GM19438 (cell line): ENCODE data around the gene ATP6V0B.
A peak's percentile ranks its signal among the peaks of the same experiment; 100 is the strongest.

ENCODE experiments used
- ATAC-seq: cut with Tn5 transposase; IDR thresholded peaks from one replicate; pipeline ENCODE4 v1.9.1; 2021; ENCODE audit warnings: low read depth; ENCODE audit not compliant: unreplicated experiment

ATP6V0B gene

DNA sequence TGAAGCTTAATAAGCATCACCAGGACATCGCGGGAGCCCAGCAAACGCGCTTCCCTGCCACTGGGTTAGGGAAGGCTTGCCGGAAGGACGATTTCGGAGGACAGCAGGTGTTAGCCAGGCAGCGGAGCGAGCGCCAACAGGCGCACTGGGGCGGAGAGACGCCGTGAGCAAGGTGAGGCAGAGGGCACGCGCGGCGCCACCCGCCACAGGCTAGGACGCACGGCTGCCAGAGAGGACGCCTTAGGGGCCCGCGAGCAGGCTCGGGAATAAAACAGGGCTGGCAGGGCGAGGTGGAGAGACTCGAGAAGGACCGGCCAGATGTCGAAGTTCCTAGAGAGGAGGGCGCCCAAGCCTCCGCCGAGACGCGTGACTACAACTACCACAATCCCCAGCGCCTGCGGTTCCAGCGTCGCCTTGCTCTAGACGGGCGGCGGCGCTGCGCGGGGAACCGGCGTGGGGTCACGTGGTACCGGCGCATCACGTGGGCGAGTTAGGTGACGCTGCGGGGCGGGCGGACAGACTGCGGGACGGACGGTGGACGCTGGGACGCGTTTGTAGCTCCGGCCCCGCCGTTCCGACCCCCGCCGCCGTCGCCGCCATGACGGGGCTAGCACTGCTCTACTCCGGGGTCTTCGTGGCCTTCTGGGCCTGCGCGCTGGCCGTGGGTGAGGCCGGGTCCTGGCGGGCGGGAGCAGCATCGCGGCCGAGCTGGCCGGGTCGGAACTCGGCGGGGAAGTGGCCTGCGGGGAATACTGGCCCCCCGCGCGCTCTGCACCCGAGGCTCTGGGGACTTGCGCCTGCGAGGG is at the start of gene ATP6V0B:
Gene ATP6V0B, plus strand, starts transcription at position 518 of the 806 bp plus-strand sequence. Its CDS starts 81 bp downstream, at position 599.
- ATAC-seq: peak; percentile 60

DNA sequence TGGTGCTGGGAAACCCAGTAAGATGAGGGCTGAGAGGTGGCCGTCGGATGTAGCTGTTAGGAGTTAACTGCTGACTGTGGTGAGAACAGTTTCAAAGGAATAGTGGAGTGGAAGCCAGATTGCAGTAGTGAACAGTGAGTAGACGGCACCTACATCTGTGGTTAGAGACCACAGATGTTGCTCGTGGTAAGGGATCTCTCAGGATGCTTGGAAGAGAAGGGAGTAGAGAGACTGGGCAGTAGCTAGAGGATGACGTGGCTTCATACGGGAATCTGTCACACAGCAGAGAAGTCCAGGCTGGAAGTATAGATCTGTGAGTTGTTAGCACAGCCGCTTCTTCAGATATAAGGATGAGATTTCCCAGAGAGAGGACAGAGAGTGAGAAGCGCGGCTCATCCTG is 48.9 kb upstream of the ATP6V0B start:
- ATAC-seq: no peak

- no peak for ATAC-seq
Observed at GRCh38 chr1:43930168-43930948, 44.4 kb upstream of the ATP6V0B start.

- no peak for ATAC-seq
Observed at GRCh38 chr1:43930949-43931275, 43.8 kb upstream of the ATP6V0B start.

- no peak for ATAC-seq
Observed at GRCh38 chr1:43931711-43932660, 42.8 kb upstream of the ATP6V0B start.

DNA sequence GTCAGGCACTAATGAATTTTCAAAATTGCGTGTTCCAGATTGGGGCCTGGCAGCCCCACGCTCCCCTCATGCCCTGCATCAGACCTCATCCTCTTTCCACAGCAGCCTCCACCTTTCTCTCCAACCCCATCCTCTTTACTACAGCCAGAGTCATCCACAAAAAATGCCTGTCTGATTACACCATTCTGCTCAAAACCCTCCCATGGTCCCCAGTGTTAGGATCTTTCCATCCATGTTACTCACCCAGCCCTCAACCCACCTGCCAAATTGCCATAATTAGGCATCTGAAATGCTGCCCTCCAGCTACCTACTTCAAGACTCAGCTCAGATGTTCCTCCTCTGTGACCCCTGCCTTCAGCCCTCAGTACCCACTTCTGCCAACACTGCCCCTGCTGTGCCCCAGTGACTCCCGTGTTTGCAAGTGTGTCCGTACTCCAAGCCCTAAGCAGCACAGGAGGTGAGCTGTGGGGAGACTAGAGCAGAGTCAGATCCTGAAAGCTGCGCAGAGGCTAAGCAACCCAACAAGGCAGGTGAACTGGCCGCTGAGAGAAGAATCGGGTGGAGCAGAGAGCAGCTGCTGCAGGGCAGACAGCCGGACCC is 41.9 kb upstream of the ATP6V0B start:
- ATAC-seq: no peak

DNA sequence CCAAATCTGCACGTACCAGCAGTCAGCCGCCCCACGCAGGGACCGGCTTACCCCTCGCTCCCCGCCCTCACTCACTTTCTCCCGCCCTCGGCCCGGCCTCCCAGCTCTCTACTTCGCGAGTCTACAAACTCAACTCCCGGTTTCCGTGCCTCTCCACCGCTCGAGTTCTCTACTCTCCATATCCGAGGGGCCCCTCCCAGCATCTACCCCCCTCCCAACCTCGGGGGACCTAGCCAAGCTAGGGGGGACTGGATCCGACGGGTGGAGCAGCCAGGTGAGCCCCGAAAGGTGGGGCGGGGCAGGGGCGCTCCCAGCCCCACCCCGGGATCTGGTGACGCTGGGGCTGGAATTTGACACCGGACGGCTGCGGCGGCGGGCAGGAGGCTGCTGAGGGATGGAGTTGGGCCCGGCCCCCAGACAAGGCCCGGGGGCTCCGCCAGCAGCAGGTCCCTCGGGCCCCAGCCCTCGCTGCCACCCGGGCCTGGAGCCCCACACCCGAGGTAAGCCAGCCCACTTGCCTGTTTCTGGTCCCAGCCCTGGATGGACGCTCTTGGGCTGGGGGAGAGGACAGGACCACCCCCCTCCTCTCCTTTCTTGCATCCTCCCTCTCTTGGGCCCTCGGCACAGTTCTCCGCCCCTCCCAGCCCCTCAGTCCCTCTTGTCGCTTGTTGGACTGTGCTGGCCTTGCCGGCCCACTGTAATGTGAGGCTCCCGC is 41.2 kb upstream of the ATP6V0B start, which contains the start of gene ARTN:
Gene ARTN, plus strand, starts transcription at position 416 of the 715 bp plus-strand sequence. CDS start 1,856 bp downstream, outside the sequence.
- no peak for ATAC-seq

DNA sequence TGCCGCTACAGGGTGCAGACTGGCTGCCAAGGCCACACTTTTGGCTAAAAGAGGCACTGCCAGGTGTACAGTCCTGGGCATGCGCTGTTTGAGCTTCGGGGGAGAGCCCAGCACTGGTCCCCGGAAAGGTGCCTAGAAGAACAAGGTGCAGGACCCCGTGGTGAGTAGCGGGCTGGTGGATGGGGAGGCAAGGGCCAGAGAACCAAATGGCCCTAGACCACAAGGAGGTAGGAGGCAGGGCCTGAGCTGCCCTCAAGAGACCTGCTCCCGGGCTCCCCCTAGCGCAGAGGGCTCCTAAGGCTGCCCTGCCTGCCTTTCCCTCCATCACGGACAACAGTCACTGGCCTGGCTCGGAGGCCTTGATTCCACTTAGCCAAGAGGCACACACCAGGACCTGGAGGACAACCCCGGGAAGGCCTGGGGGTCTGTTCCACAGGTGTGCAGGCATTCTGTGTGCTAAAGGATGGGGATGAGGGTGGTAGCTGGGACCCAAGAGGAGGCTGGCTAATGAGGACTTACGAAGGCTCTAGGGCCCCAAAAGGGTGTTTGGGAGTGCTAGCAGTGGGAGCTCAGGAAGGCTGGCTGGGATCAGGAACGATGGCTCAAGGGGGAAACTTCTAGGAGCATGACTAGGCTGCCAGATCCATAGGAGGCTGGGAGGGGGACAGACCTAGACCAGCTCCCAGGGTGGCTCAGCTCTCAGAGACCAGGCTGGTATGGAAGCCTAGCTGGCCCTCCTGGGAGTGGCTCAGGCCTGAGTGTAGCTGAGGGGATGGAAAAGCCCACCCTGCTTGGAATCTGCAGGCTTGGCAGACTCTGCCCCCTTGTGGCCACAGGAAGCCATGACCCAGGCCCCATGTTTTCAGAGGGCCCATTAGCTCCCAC is 40.4 kb upstream of the ATP6V0B start:
- ATAC-seq: no peak

DNA sequence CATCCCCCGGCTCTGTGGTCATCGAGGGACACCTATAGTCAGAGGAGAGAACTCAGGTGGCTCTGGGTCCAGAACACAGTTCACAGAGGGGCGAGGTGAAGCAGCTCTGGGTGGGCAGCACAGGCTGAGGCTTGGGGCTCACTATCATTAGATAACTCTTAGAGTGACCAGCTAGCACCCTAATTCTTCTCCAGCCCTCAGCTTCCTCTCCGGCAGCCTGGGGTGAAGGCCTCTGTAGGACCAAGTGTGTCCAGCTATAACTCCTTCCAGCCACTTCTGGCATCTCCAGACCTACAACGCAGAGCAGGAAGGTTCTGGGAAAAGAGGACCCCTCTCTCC is 39.8 kb upstream of the ATP6V0B start:
- ATAC-seq: no peak

DNA sequence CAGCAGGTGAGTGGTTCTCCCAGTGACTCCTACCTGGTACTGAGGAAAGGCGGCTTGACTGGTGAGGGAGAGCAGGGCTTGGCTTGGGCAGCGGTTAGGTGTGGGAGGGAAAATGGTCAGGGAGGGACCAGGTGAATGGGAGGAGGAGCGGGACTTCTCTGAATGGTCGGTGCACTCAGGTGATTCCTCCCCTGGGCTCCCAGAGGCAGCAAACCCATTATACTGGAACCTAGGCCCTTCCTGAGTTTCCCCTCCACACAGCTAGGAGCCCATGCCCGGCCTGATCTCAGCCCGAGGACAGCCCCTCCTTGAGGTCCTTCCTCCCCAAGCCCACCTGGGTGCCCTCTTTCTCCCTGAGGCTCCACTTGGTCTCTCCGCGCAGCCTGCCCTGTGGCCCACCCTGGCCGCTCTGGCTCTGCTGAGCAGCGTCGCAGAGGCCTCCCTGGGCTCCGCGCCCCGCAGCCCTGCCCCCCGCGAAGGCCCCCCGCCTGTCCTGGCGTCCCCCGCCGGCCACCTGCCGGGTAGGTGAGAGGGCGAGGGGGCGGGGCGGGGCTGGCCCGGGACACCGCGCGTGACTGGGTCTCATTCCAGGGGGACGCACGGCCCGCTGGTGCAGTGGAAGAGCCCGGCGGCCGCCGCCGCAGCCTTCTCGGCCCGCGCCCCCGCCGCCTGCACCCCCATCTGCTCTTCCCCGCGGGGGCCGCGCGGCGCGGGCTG is 38.9 kb upstream of the ATP6V0B start:
- ATAC-seq: no peak

DNA sequence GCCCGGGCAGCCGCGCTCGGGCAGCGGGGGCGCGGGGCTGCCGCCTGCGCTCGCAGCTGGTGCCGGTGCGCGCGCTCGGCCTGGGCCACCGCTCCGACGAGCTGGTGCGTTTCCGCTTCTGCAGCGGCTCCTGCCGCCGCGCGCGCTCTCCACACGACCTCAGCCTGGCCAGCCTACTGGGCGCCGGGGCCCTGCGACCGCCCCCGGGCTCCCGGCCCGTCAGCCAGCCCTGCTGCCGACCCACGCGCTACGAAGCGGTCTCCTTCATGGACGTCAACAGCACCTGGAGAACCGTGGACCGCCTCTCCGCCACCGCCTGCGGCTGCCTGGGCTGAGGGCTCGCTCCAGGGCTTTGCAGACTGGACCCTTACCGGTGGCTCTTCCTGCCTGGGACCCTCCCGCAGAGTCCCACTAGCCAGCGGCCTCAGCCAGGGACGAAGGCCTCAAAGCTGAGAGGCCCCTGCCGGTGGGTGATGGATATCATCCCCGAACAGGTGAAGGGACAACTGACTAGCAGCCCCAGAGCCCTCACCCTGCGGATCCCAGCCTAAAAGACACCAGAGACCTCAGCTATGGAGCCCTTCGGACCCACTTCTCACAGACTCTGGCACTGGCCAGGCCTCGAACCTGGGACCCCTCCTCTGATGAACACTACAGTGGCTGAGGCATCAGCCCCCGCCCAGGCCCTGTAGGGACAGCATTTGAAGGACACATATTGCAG is 38.2 kb upstream of the ATP6V0B start:
- no peak for ATAC-seq

- ATAC-seq: no peak
Observed at GRCh38 chr1:43937179-43937865, 37.4 kb upstream of the ATP6V0B start.

- no peak for ATAC-seq
Observed at GRCh38 chr1:43938383-43938782, 36.4 kb upstream of the ATP6V0B start.

- no peak for ATAC-seq
Observed at GRCh38 chr1:43938892-43939587, 35.7 kb upstream of the ATP6V0B start.

GRCh38 chr1:43942411-43942810 is 32.3 kb upstream of the ATP6V0B start:
- ATAC-seq: no peak

DNA sequence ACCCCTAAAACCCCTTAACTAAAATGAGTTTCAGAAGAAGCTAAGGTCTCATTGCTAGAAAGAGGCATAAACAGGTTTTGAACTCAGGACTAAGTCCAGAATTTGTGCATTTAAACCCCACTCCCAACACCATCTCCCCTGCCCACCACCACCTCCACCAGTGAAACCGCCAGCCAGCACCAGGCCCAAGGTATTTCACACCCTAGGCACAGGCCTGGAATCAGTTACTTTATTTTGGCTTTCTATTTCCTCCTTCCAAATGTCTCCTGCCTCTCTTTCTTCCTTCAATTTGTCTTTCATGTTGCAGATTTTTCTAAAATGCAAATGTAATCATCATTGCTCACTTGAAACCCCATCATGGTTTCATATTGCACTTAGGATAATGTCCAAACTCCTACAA is 29.9 kb upstream of the ATP6V0B start:
- no peak for ATAC-seq
